ENCODE measurements around the gene SI.

SI gene

GRCh38 chr3:164929642-164930041 lies 148.7 kb downstream of the SI start:
- Mint-ChIP-seq H3K36me3 (no peaks in the 10 kb centered on the region), H3K4me3 (no peak overlapping the region), H3K27ac (no peak overlapping the region), H3K9me3 (peaks cover 2% of the 10 kb centered on the region), H3K27me3 (no peaks in the 10 kb centered on the region), H3K4me1 (no peaks in the 10 kb centered on the region)
- ATAC-seq (ENCODE audit: low read depth) (no peak), DNase-seq (ENCODE audit: low spot score in 2 of 2) (no peak)
